Measurements from ENCODE around the gene TMEM43.

TMEM43 gene

GRCh38 chr3:14156843-14157561, 32.1 kb downstream of the TMEM43 start:
- no peak overlapping the region for H3K4me2 ChIP-seq
- H3K4me3 ChIP-seq, result no peak overlapping the region
- peaks cover 11% of the 10 kb centered on the region for H3K9me3 ChIP-seq
- H3K27me3 ChIP-seq, result no peaks in the 10 kb centered on the region; the same call in 1 of the 2 replicates
- peaks cover 20% of the 10 kb centered on the region for H3K4me1 ChIP-seq
- H3K27ac ChIP-seq, result no peak overlapping the region
- peaks cover 42% of the 10 kb centered on the region for H4K20me1 ChIP-seq
- TF ChIP-seq Cebpa-rat (IDR thresholded peaks at IDR 0.05), result no peak
- peaks cover 83% of the 10 kb centered on the region for H3K36me3 ChIP-seq
- H3K9ac ChIP-seq, result no peak overlapping the region

GRCh38 chr3:14157951-14158350, 33.1 kb downstream of the TMEM43 start:
- peaks cover 32% of the 10 kb centered on the region for H4K20me1 ChIP-seq
- peaks cover 83% of the 10 kb centered on the region for H3K36me3 ChIP-seq
- no peak for TF ChIP-seq Cebpa-rat (IDR thresholded peaks at IDR 0.05)
- no peak overlapping the region for H3K9ac ChIP-seq
- no peaks in the 10 kb centered on the region; the same call in 1 of the 2 replicates for H3K27me3 ChIP-seq
- peaks cover 18% of the 10 kb centered on the region for H3K9me3 ChIP-seq
- H3K27ac ChIP-seq, result no peak overlapping the region
- H3K4me3 ChIP-seq, result no peak overlapping the region
- H3K4me2 ChIP-seq, result no peak overlapping the region
- H3K4me1 ChIP-seq, result peaks cover 13% of the 10 kb centered on the region

GRCh38 chr3:14158370-14158769, 33.5 kb downstream of the TMEM43 start:
- Histone ChIP-seq H3K36me3 (peaks cover 83% of the 10 kb centered on the region), H3K4me1 (peaks cover 13% of the 10 kb centered on the region), H3K4me2 (no peak overlapping the region), H3K27me3 (no peaks in the 10 kb centered on the region; the same call in 1 of the 2 replicates), H3K4me3 (no peak overlapping the region), H3K27ac (no peak overlapping the region), H3K9me3 (peaks cover 18% of the 10 kb centered on the region), H4K20me1 (peaks cover 28% of the 10 kb centered on the region), H3K9ac (no peak overlapping the region)
- TF ChIP-seq Cebpa-rat (IDR thresholded peaks at IDR 0.05), result no peak

GRCh38 chr3:14159426-14159825, 34.6 kb downstream of the TMEM43 start:
- Histone ChIP-seq H3K36me3 (peaks cover 86% of the 10 kb centered on the region), H4K20me1 (peaks cover 18% of the 10 kb centered on the region), H3K9ac (no peak overlapping the region), H3K27ac (no peak overlapping the region), H3K27me3 (no peaks in the 10 kb centered on the region), H3K4me2 (no peak overlapping the region), H3K4me3 (no peak overlapping the region), H3K4me1 (peaks cover 13% of the 10 kb centered on the region), H3K9me3 (peaks cover 18% of the 10 kb centered on the region)
- no peak for TF ChIP-seq Cebpa-rat (IDR thresholded peaks at IDR 0.05)

GRCh38 chr3:14161282-14161681, 36.4 kb downstream of the TMEM43 start:
- no peak overlapping the region for H3K4me2 ChIP-seq
- no peaks in the 10 kb centered on the region for H3K27me3 ChIP-seq
- H3K4me3 ChIP-seq, result no peak overlapping the region
- peaks cover 15% of the 10 kb centered on the region; the same call in 1 of the 2 replicates for H4K20me1 ChIP-seq
- no peaks in the 10 kb centered on the region for H3K4me1 ChIP-seq
- H3K36me3 ChIP-seq, result peaks cover 100% of the 10 kb centered on the region
- TF ChIP-seq Cebpa-rat (IDR thresholded peaks at IDR 0.05), result no peak
- no peak overlapping the region for H3K27ac ChIP-seq
- H3K9ac ChIP-seq, result no peak overlapping the region
- H3K9me3 ChIP-seq, result peaks cover 18% of the 10 kb centered on the region

- H3K36me3 ChIP-seq, result peaks cover 99% of the 10 kb centered on the region
- no peaks in the 10 kb centered on the region for H3K27me3 ChIP-seq
- no peak; the same call in 1 of the 2 replicates for TF ChIP-seq Cebpa-rat (IDR thresholded peaks at IDR 0.05)
- no peak overlapping the region for H3K9ac ChIP-seq
- H4K20me1 ChIP-seq, result peaks cover 10% of the 10 kb centered on the region; the same call in 1 of the 2 replicates
- no peak overlapping the region for H3K27ac ChIP-seq
- no peak overlapping the region for H3K4me2 ChIP-seq
- no peaks in the 10 kb centered on the region for H3K4me1 ChIP-seq
- no peak overlapping the region for H3K4me3 ChIP-seq
- H3K9me3 ChIP-seq, result peaks cover 18% of the 10 kb centered on the region
These were observed 37.3 kb downstream of the TMEM43 start for GRCh38 chr3:14162178-14162577.

GRCh38 chr3:14166877-14167603, 42.2 kb downstream of the TMEM43 start:
- H3K9me3 ChIP-seq, result peaks cover 7% of the 10 kb centered on the region
- no peak overlapping the region for H3K4me2 ChIP-seq
- H3K27me3 ChIP-seq, result no peaks in the 10 kb centered on the region; the same call in 1 of the 2 replicates
- peaks cover 26% of the 10 kb centered on the region for H4K20me1 ChIP-seq
- TF ChIP-seq Cebpa-rat (IDR thresholded peaks at IDR 0.05), result no peak
- H3K9ac ChIP-seq, result no peak overlapping the region
- H3K4me3 ChIP-seq, result no peak overlapping the region
- H3K36me3 ChIP-seq, result peaks cover 99% of the 10 kb centered on the region
- no peak overlapping the region for H3K27ac ChIP-seq
- H3K4me1 ChIP-seq, result no peaks in the 10 kb centered on the region

- Histone ChIP-seq H3K4me3 (no peak overlapping the region), H3K27me3 (no peaks in the 10 kb centered on the region; the same call in 1 of the 2 replicates), H3K9ac (no peak overlapping the region), H3K4me1 (peaks cover 2% of the 10 kb centered on the region; the same call in 1 of the 2 replicates), H3K9me3 (no peaks in the 10 kb centered on the region), H3K4me2 (no peak overlapping the region), H3K27ac (no peak overlapping the region), H4K20me1 (peaks cover 50% of the 10 kb centered on the region), H3K36me3 (peaks cover 87% of the 10 kb centered on the region)
- TF ChIP-seq Cebpa-rat (IDR thresholded peaks at IDR 0.05), result no peak
These were observed 44.6 kb downstream of the TMEM43 start for GRCh38 chr3:14169435-14169834.

GRCh38 chr3:14169871-14170270, 45.0 kb downstream of the TMEM43 start:
- Histone ChIP-seq H3K9ac (no peak overlapping the region), H3K4me1 (peaks cover 6% of the 10 kb centered on the region), H3K27ac (no peak overlapping the region), H3K4me3 (no peak overlapping the region), H3K36me3 (peaks cover 83% of the 10 kb centered on the region), H4K20me1 (peaks cover 55% of the 10 kb centered on the region), H3K4me2 (no peak overlapping the region), H3K9me3 (no peaks in the 10 kb centered on the region), H3K27me3 (no peaks in the 10 kb centered on the region; the same call in 1 of the 2 replicates)
- TF ChIP-seq Cebpa-rat (IDR thresholded peaks at IDR 0.05), result no peak
